Measurements from ENCODE around the gene DHDH. TPM values are rescaled to one million over a fixed set of nuclear protein-coding genes. Genes with fewer than 3 reads are reported as not detected.

The DHDH gene
- total RNA-seq, 4 donors from 2014 or later = 0.57 TPM; not detected in 3

- Histone ChIP-seq H3K9me3 (no peaks in the 10 kb centered on the region), H3K27ac (replicated peaks in 1 of 4) (no peak overlapping the region), H3K4me3 (no peak overlapping the region), H3K36me3 (peaks cover 36 to 96% (median 87%) of the 10 kb centered on the region in 4 donors), H3K27me3 (no peaks in the 10 kb centered on the region), H3K4me1 (peaks cover 11 to 16% (median 14%) of the 10 kb centered on the region in 4 donors)
- TF ChIP-seq POLR2AphosphoS5 (IDR thresholded peaks at IDR 0.05) = no peak
- TF ChIP-seq EP300 (IDR thresholded peaks at IDR 0.05) = no peak
- TF ChIP-seq CTCF (IDR thresholded peaks at IDR 0.05) = no peak
- no peak for TF ChIP-seq POLR2A (IDR thresholded peaks at IDR 0.05; ENCODE audit: low read depth)
- intact Hi-C loops (cut with DNase I) = no loop called here
- 94% methylated on average over 7 of the region's 13 CpGs for whole genome bisulfite sequencing
- DNase-seq (ENCODE audit: extremely low spot score) = no peak
These were observed 52.2 kb downstream of the DHDH start for GRCh38 chr19:48985711-48986110.

- H3K36me3 ChIP-seq = peaks cover 36 to 95% (median 82%) of the 10 kb centered on the region in 4 donors
- DNase-seq (ENCODE audit: extremely low spot score) = no peak
- H3K4me3 ChIP-seq = no peak overlapping the region
- H3K9me3 ChIP-seq = no peaks in the 10 kb centered on the region
- TF ChIP-seq EP300 (IDR thresholded peaks at IDR 0.05) (no peak), POLR2AphosphoS5 (IDR thresholded peaks at IDR 0.05) (no peak), CTCF (IDR thresholded peaks at IDR 0.05) (no peak), POLR2A (IDR thresholded peaks at IDR 0.05; ENCODE audit: low read depth) (no peak)
- H3K27ac ChIP-seq (replicated peaks in 1 of 4) = no peak overlapping the region
- intact Hi-C loops (cut with DNase I) = no loop called here
- no peaks in the 10 kb centered on the region for H3K27me3 ChIP-seq
- H3K4me1 ChIP-seq = peaks cover 16 to 21% (median 19%) of the 10 kb centered on the region in 4 donors
- 80% methylated on average over 3 of the region's 3 CpGs for WGBS
These were observed 52.7 kb downstream of the DHDH start for GRCh38 chr19:48986211-48986610.

DNA sequence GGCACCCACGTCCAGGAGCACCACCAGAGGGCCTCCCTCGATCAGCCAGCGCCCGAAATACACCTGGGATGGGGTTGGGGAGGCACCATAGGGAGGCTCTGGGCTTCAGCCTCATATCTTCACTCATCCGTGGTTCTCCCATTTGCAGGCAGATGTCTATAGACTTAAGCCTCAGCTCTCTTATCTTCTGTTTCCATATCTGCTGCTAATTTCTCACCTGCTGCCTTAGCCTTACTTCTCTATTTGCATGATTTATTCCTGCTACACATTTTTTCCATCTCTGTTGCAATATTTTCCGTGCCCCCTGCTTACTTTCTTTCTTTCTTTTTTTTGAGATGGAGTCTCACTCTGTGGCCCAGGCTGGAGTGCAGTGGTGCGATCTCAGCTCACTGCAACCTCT lies 53.8 kb downstream of the DHDH start:
- H3K27me3 ChIP-seq = no peaks in the 10 kb centered on the region
- no peaks in the 10 kb centered on the region for H3K9me3 ChIP-seq
- peaks cover 27 to 32% (median 30%) of the 10 kb centered on the region in 4 donors for H3K4me1 ChIP-seq
- DNase-seq (ENCODE audit: extremely low spot score) = no peak
- H3K36me3 ChIP-seq = peaks cover 34 to 84% (median 71%) of the 10 kb centered on the region in 4 donors
- TF ChIP-seq POLR2A (IDR thresholded peaks at IDR 0.05; ENCODE audit: low read depth) (no peak), POLR2AphosphoS5 (IDR thresholded peaks at IDR 0.05) (no peak), CTCF (IDR thresholded peaks at IDR 0.05) (no peak), EP300 (IDR thresholded peaks at IDR 0.05) (no peak)
- 92% methylated on average over 6 of the region's 7 CpGs for WGBS
- no peak overlapping the region for H3K27ac ChIP-seq (replicated peaks in 1 of 4)
- H3K4me3 ChIP-seq = no peak overlapping the region
- intact Hi-C loops (cut with DNase I) = no loop called here

DNA sequence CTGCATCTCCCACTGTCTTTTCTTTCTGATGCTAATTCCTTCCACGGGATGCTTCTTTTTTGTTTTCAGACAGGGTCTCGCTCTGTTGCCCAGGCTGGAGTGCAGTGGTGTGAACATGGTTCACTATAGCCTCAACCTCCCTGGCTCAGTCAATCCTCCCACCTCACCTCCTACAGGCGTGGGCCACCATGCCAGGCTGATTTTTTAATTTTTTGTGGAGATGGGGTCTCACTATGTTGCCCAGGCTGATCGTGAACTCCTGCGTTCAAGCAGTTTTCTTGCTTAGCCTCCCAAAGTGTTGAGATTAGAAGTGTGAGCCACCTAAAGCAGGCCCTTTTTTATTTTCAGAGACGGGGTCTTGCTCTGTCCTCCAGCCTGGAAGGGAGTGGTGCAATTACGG lies 54.8 kb downstream of the DHDH start:
- 95% methylated on average over 6 of the region's 7 CpGs for WGBS
- no peak for DNase-seq (ENCODE audit: extremely low spot score)
- Histone ChIP-seq H3K9me3 (no peaks in the 10 kb centered on the region), H3K27me3 (no peaks in the 10 kb centered on the region), H3K4me1 (peaks cover 27 to 36% (median 30%) of the 10 kb centered on the region in 4 donors), H3K4me3 (no peak overlapping the region), H3K27ac (replicated peaks in 1 of 4) (no peak overlapping the region), H3K36me3 (peaks cover 25 to 75% (median 61%) of the 10 kb centered on the region in 4 donors)
- intact Hi-C loops (cut with DNase I) = no loop called here
- TF ChIP-seq POLR2AphosphoS5 (IDR thresholded peaks at IDR 0.05) (no peak), EP300 (IDR thresholded peaks at IDR 0.05) (no peak), CTCF (IDR thresholded peaks at IDR 0.05) (no peak), POLR2A (IDR thresholded peaks at IDR 0.05; ENCODE audit: low read depth) (no peak)

DNA sequence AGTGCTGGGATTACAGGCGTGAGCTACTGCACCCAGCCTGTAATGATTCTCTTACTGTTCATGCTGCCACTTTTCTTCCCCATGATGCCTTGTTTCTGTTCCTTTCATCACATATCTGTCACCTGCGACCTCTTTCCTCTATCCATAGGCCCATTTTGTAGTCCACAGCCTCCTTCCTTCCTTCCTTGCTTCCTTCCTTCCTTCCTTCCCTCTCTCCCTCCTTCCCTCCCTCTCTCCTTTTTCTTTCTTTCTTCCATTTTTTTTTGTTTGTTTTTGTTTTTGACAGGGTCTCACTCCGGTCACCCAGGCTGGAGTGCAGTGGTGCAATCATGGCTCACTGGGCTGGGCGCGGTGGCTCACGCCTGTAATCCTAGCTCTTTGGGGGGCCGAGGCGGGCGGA lies 55.4 kb downstream of the DHDH start:
- peaks cover 27 to 37% (median 31%) of the 10 kb centered on the region in 4 donors for H3K4me1 ChIP-seq
- no peak for TF ChIP-seq CTCF (IDR thresholded peaks at IDR 0.05)
- TF ChIP-seq POLR2A (IDR thresholded peaks at IDR 0.05; ENCODE audit: low read depth) = no peak
- no peak for TF ChIP-seq EP300 (IDR thresholded peaks at IDR 0.05)
- TF ChIP-seq POLR2AphosphoS5 (IDR thresholded peaks at IDR 0.05) = no peak
- no peak overlapping the region for H3K4me3 ChIP-seq
- H3K36me3 ChIP-seq = peaks cover 25 to 69% (median 55%) of the 10 kb centered on the region in 4 donors
- 91% methylated on average over 9 of the region's 9 CpGs for WGBS
- no peak for DNase-seq (ENCODE audit: extremely low spot score)
- no peaks in the 10 kb centered on the region for H3K27me3 ChIP-seq
- H3K9me3 ChIP-seq = no peaks in the 10 kb centered on the region
- intact Hi-C loops (cut with DNase I) = no loop called here
- no peak overlapping the region for H3K27ac ChIP-seq (replicated peaks in 1 of 4)

All from esophagus muscularis mucosa (tissue), 4 donors.